RPMI8226 (cell line): ENCODE measurements around the gene LARGE1.

Experiments used
- DNase-seq: peaks from one replicate; pipeline ENCODE4 v3.0.0-alpha.2; 2015

LARGE1 gene

DNA sequence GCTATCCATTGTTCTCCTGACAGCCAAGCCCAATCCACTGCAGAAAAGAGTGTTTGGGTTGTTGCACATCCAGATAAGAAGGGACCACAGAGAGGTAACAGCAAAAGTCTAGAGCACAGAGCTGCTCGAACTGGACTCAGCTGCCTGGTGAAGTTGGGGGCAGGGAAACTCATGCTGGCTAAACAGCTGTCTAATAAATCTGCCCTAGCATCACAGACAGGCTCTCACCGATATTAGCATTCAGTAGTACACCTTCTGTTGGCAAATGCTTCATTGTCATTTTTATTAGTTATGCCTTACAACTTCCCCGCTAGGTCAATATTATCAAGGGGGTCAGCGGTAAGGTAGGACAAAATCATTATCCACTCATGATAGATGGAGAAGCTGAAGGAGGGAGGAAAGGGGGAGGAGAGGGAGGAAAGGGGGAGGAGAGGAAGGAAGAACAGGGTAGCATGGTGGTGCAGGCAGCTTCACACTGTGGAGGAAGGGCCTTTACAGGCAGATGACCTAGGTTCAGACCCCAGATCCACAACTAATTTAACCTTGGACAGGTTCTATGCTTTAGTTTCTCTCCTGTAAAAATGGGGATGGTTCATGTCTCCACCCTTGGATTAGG is 102.7 kb downstream of the LARGE1 start:
- no peak for DNase-seq

DNA sequence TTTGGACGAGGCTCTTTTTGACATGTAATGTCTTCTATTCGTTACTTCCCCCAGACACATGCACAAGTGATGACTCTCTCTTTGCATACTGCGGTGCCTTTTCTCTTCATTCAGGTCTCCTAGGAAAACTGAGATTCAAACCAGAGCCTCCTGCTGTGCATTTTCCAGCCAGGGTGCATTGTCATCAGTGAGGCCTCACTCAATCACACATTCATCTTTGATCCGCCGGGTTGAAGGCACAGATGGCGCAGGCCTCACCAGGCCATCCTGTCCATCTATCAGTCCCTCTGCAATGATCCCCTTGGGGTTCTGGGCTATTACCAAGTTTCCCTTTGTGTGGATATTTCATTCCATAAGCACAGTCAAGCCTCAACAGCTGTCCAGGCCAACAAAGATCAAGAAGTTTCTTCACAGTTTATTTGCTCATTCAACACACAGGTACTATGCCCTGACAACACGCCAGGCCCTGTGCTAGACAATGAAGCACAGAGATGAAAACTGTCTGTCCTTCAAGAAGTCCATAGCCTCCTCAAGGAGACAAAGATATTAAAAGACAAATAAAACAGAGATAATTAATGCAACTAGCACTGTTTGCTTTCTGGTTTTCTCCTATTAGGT is 107.8 kb downstream of the LARGE1 start:
- no peak for DNase-seq

DNA sequence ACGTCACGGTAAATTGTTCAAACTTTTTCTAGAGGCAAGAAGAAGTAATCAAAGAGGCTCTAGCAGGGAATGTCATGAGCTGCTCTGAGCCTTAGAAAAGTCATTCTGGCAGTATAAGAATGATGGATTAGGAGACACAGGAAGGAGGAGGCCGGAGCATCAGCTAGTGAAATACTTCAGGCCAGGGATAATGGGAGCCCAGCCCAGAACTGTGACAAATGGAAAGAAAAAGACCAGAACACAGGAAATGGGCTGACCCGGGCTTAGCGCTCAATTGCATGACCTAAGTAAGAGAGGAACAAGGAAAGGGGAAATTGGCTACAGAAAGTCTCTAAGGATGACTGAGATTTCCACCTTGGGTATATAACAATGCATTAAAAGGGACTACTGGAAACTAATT is 108.6 kb downstream of the LARGE1 start:
- DNase-seq, result no peak

DNA sequence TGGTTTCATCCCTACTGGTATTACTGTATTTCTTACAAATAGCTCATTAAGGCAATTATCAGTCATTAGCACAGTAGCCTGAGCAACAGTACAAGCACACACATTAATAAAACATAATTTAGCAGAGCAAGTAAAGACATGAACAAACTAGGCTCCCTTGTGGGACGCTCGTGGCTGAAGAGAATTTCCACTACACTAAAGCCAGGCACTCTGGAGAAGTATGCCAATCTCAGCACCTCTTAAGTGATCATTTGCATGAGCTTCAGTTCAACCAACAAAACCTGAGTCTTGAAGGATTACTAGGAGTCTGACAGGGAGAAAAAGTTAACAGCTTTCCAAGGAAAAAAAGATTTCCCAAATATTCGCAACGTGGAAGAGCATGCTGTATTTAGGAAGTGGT is 109.1 kb downstream of the LARGE1 start:
- no peak for DNase-seq

GRCh38 chr22:33807470-33807869 is 112.8 kb downstream of the LARGE1 start:
- no peak for DNase-seq

DNA sequence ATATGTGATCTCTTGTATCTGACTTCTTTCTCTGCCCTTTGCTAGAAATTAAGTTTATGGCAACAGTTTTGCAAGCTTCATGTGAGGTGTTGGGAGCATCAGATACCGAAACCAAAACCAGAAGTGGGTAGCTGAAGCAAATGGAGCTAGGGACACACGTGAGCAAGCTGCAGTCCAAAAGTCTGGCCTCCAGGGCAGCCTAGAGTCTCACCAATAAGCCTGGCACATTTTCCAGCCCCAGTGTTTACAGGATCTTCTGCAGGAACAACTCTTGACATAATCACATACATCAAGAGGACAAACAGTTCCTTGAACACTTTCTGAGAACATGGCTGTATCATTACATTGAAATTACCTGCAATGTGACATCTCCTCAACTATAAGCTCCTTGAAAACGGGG is 114.1 kb downstream of the LARGE1 start:
- peak; percentile 52 for DNase-seq

DNA sequence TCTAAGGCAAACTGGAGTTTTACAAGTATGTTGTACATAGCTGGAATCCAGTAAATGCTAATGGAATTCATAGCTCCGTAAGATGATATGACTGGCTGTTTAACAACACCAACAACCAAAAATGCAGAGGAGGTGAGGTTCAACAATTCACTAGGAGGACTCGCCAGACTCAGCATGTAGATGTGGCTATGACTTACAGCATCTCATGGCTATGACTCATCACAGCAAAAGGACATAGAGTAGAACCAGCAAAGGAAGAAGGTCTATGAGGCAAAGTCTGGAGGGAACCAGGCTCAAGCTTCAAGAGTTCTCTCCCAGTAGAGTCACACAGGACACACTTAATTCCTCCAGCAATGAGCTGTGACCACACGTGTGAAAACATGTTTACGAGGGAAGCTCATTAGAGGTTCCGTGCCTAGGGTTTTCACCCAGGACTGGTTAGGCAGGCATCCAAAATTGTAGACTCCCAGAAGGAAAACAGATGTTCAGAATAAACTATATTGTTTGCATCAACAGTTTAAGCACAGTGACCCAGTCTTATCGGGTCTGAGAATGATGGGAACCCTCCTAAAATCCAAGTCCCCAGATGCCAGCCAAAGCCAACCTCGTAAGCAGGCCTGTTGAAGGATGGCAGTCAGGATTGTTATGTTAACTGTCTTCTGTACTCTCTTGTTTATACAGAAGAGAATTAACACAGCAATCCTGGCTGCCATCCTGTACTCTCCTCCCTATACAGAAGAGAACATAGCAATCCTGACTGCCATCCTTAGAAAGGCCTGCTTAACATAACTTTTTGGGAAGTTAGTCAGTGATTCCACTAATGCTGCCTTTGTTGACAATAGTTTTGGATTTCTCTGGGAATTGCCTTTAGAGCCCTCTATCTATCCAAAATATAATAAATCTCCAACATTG is 116.6 kb downstream of the LARGE1 start:
- no peak for DNase-seq

DNA sequence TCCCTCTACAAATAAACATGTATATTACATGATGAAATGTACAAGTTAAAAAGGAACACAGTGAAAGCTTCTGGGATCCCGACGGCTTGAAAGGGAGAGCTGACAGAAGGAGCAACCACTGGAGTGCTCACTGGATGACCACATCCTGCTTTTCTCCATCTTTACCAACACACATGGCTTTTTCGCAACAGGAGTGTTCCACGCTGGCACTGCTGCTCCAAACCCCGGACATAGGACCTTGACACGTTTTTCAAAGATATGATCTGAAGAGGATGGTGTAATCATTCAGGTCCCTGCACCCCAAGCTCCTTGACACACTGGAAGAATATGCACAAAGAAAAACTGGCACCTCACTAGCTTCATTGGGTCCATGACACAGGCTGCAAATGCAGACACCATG is 121.9 kb downstream of the LARGE1 start:
- no peak for DNase-seq

DNA sequence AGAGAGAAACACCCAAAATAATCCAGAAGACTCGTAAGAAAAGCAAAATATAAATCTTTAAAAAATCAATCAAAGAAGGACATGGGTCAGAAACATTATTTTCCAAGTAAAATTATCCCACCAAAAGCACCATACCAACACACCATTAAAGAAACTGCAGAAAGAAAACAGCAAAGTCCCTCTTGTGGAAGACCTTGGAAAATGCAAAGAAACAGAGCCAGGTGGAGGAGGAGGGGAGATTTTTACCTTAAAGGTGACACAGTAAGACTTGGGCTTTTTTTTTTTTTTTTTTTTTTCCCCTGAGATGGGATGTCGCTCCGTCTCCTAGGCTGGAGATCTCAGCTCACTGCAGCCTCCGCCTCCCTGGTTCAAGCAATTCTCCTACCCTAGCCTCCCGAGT is 123.8 kb downstream of the LARGE1 start:
- no peak for DNase-seq

- DNase-seq, result no peak
Measured at GRCh38 chr22:33793475-33793874, 126.8 kb downstream of the LARGE1 start.

DNA sequence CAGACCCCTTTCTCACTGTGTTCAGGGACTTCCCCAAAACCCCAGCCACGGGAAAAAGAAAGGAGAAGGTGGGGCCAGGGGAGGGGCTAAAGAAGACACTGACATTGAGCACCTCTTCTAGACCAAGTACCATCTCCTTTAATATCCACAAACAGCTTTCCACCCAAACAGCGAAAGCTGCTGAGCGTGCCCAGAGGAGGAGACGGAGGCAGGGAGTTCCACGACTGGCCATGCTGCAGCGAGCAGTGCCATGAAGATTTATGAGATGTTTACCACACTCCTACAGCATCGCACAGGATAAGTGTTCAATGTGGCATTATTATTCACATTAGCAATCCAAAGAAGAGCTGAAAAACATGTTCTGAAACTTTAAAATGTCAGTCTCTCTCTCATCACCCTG is 127.4 kb downstream of the LARGE1 start:
- DNase-seq, result no peak

GRCh38 chr22:33789690-33790253 is 130.5 kb downstream of the LARGE1 start:
- no peak for DNase-seq

GRCh38 chr22:33788927-33789326 is 131.3 kb downstream of the LARGE1 start:
- no peak for DNase-seq

DNA sequence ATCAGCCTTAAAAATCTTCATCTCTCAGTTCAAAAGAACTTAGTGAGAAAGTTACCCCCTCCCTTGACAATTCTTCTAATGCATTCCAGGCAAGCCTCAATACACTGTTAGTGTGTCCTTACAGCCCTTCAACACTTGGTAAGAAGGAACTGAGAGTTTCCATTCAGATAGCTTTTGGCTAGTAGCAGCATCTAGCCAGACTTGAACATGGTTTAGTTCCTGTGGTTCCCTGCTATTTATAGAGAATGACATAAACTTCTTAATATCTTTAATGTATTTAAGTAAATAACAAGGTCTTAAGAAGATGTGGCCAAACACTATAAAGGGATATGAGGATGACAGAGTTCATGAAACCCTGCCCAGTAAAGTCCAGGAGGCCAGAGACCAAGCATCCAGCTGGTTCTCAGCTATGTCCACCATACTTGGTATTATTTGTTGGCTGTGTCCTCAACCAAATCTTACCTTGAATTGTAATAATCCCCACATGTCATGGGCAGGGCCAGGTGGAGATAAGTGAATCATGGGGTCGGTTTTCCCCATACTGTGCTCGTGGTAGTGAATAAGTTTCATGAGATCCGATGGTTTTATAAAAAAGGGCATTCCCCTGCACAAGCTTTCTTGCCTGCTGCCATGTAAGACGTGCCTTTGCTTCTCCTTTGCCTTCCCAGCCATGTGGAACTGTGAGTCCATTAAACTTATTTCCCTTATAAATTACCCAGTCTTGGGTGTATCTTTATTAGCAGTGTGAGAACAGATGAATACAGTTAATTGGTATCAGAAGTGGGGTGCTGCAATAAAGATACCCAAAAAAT is 132.4 kb downstream of the LARGE1 start:
- peak; percentile 7 for DNase-seq

GRCh38 chr22:33786149-33786548 is 134.1 kb downstream of the LARGE1 start:
- no peak for DNase-seq

DNA sequence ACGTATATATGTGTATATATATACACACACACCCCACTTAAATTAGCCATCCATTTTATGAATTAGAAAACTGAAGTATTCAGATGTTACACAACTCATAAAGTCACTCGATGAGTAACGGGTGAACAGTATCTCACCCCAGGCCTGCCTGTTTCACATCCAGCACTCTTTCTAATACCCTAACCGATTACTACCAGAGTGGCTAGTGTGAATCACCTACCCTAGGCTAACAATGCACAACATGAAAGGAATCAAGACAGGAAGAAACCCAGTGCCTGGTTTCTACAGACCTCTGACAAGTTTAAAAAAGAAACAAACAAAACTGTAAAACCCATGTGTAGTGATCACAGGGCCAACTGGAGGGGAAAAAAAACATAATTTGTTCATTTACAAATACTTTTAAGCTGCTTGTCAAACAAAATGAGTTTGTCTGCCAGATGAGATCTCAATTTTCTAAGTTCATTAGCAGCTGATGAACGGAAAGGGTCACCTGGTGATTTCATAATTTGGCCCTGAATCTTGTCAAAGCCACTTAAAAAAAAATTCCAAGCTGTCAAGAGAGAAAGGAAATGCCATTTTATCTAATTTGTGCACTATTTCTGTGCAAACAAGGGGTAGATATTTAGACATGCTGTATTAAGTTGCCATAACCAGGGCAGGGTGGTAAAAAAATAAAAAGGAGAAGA is 134.8 kb downstream of the LARGE1 start:
- DNase-seq, result no peak

DNA sequence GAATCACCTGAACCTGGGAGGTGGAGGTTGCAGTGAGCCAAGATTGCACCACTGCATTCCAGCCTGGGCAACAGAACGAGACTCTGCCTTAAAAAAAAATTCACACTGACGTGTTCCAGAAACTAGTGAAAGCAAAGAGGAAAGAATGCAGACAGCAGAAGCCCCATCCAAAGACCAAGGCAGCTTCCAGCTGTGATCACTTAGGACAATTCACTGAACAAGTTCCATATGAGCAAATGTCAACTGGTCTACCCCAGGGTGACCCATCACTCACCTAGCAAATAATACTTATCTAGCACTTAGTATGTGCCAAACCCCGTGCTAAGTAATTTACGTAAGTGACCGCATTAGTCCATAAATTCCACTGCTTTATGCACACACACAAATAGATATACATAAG is 138.9 kb downstream of the LARGE1 start:
- no peak for DNase-seq

- no peak for DNase-seq
Measured at GRCh38 chr22:33780531-33781136, 139.6 kb downstream of the LARGE1 start.

- no peak for DNase-seq
Measured at GRCh38 chr22:33779243-33779642, 141.0 kb downstream of the LARGE1 start.

DNA sequence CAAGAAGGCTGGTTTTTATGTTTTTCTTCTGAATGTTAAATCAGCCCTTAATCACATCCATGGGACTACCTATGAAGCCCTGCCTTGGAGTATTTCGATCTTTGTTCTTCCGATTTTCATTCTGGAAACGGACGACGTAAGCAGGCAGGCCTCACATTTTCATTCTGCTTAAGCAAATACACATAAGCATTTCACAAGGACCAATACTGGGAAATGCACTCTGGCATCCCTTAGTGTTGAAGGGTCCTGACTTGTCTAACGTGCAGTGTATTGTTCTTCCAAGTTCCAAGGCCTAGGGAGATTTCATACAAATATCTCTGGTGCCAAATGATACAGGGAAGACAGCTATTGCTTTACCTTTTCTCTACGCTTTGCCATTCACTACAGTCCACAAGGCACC is 143.8 kb downstream of the LARGE1 start:
- DNase-seq, result no peak

DNA sequence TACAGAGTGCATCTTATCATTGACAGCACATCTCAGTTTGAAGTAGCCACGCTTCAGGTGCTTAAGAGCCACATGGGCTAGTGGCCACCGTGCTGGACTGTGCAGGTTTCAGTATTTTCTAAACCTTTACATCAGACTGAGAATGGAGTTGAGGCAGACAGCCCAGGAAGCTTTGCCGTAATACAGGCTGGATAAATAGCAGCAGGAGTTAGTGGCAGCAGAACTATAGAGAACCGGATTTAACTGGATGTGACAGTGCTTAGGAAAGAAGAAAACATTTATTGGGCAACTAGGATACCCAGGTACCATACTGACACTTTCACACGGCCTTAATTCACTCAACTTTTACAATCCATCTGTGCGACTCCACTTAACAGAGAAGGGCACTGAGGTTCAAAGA is 145.5 kb downstream of the LARGE1 start:
- DNase-seq, result no peak

- no peak for DNase-seq
Measured at GRCh38 chr22:33772745-33773144, 147.5 kb downstream of the LARGE1 start.
